OCI-LY7 (cell line): Measurements from ENCODE around the gene EDNRA. TPM values are rescaled to one million over a fixed set of nuclear protein-coding genes. Genes with fewer than 3 reads are reported as not detected.
A peak's percentile ranks its signal among the peaks of the same experiment; 100 is the strongest.

Experiments
- BruUV-seq: library from RNA; stranded (reverse); fragments of 400-500 nt; replicated peaks from 2 replicates; lab custom pipeline; 2021; lab: Mats Ljungman, UMichigan
- CTCF ChIA-PET: fragments of 300-600 bp; sonication (Branson Sonifier 250); formaldehyde crosslinking; loops from one replicate; lab custom pipeline; 2022; ENCODE audit warnings: antibody characterized with exemption; ENCODE audit not compliant: unreplicated experiment; lab: Charles Lee
- POLR2A ChIA-PET: fragments of 300-600 bp; sonication (Branson Sonifier 250); formaldehyde crosslinking; loops from one replicate; lab custom pipeline; 2022; ENCODE audit warnings: antibody characterized with exemption; lab: Charles Lee
- DNase-seq: peaks from one replicate; pipeline ENCODE4 v3.0.0-alpha.2; 2015; ENCODE audit warnings: low spot score
- H2AFZ ChIP-seq: fragments of 200-600 bp; sonication (generic), shearing (Covaris generic); 2 replicates; pipeline ENCODE4 v1.6.1; 2014; ENCODE audit warnings: mild to moderate bottlenecking, antibody characterized with exemption, low read length, moderate library complexity
- H3K27ac ChIP-seq: fragments of 200-600 bp; sonication (generic); 2 replicates; pipeline ENCODE4 v1.5.1; 2014; ENCODE audit warnings: mixed run types, low read depth, mild to moderate bottlenecking, moderate library complexity, low read length, inconsistent platforms; ENCODE audit not compliant: poor library complexity, severe bottlenecking
- H3K36me3 ChIP-seq: fragments of 200-600 bp; sonication (generic); 2 replicates; pipeline ENCODE4 v1.6.1; 2014; ENCODE audit warnings: mild to moderate bottlenecking, antibody characterized with exemption, low read length, moderate library complexity, mixed read lengths; ENCODE audit not compliant: insufficient read depth
- H3K4me1 ChIP-seq: fragments of 200-600 bp; sonication (generic); 2 replicates; pipeline ENCODE4 v1.5.1; 2014; ENCODE audit warnings: mild to moderate bottlenecking, low read length; ENCODE audit not compliant: insufficient read depth, poor library complexity, severe bottlenecking
- H3K4me2 ChIP-seq: fragments of 200-600 bp; sonication (generic); 2 replicates; pipeline ENCODE4 v1.6.1; 2014; ENCODE audit warnings: mild to moderate bottlenecking, low read length
- H3K4me3 ChIP-seq: fragments of 200-600 bp; sonication (generic); 2 replicates; pipeline ENCODE4 v1.5.1; 2014; ENCODE audit warnings: mild to moderate bottlenecking, low read depth, low read length; ENCODE audit not compliant: poor library complexity, severe bottlenecking
- H3K79me2 ChIP-seq: fragments of 200-600 bp; sonication (generic); 2 replicates; pipeline ENCODE4 v1.6.1; 2016; ENCODE audit warnings: low read depth, mild to moderate bottlenecking, low read length, moderate library complexity, mixed read lengths; ENCODE audit not compliant: insufficient read depth
- H3K9me2 ChIP-seq: fragments of 200-600 bp; sonication (generic); 2 replicates; pipeline ENCODE4 v1.6.1; 2016; ENCODE audit warnings: mild to moderate bottlenecking, low read length, mixed read lengths; ENCODE audit not compliant: insufficient read depth
- H3K9me3 ChIP-seq: fragments of 200-600 bp; sonication (generic); 2 replicates; pipeline ENCODE4 v1.6.1; 2014; ENCODE audit warnings: mild to moderate bottlenecking, mixed run types, low read length, mixed read lengths
- H4K20me1 ChIP-seq: fragments of 200-600 bp; sonication (generic); 2 replicates; pipeline ENCODE4 v1.6.1; 2014; ENCODE audit warnings: mild to moderate bottlenecking, antibody characterized with exemption, low read length, moderate library complexity, mixed read lengths; ENCODE audit not compliant: insufficient read depth
- CTCF ChIP-seq: fragments of 200-600 bp; sonication (generic); conservative IDR thresholded peaks from 2 replicates; pipeline ENCODE4 v1.5.1; 2014; ENCODE audit warnings: mild to moderate bottlenecking, antibody characterized with exemption, low read length, moderate library complexity, mixed read lengths
- EZH2phosphoT487 ChIP-seq: fragments of 200-600 bp; sonication (generic); IDR thresholded peaks from 2 replicates; pipeline ENCODE4 v1.6.1; 2018; ENCODE audit warnings: low read depth, borderline replicate concordance, mild to moderate bottlenecking, mixed run types, antibody characterized with exemption, low read length, moderate library complexity, mixed read lengths
- intact Hi-C: fragments of 100-400 bp; cut with micrococcal nuclease; formaldehyde crosslinking; loops from one replicate; pipeline ENCODE4 v1.10.0; 2022; ENCODE audit not compliant: unreplicated experiment
- total RNA-seq, 2 experiments: library from RNA; depleted of rRNA in 1 of 2; stranded (reverse); fragments of >200 nt in 1 of 2; shearing (Covaris generic) in 1 of 2; gene quantifications; 2 replicates each; pipeline ENCODE4 v1.2.3, GENCODE V29; 2014 to 2022

Gene EDNRA
- total RNA-seq, 2 experiments from 2014 or later = not detected

- ChIA-PET CTCF (interaction anchor here (0.9 kb wide), 1 partner anchor 8 kb away, joined by 3 read pairs; no protein-coding TSS in a partner anchor), POLR2A (no interaction called here)
- no TSS peak for BruUV-seq
- Histone ChIP-seq H2AFZ (no peak overlapping the region), H3K9me2 (no peaks in the 10 kb centered on the region), H3K9me3 (no peaks in the 10 kb centered on the region), H3K4me1 (no peaks in the 10 kb centered on the region), H3K4me3 (no peak overlapping the region), H3K27ac (no peak overlapping the region), H4K20me1 (no peaks in the 10 kb centered on the region), H3K79me2 (no peaks in the 10 kb centered on the region), H3K4me2 (no peak overlapping the region), H3K36me3 (no peaks in the 10 kb centered on the region)
- intact Hi-C loops = loop anchor here (2.0 to 5.0 kb wide), 2 partner anchors 71 to 349 kb away; no protein-coding TSS in a partner anchor
- TF ChIP-seq CTCF (no peak), EZH2phosphoT487 (no peak)
- DNase-seq = no peak
Measured at GRCh38 chr4:147518086-147518485, 37.2 kb downstream of the EDNRA start.

DNA sequence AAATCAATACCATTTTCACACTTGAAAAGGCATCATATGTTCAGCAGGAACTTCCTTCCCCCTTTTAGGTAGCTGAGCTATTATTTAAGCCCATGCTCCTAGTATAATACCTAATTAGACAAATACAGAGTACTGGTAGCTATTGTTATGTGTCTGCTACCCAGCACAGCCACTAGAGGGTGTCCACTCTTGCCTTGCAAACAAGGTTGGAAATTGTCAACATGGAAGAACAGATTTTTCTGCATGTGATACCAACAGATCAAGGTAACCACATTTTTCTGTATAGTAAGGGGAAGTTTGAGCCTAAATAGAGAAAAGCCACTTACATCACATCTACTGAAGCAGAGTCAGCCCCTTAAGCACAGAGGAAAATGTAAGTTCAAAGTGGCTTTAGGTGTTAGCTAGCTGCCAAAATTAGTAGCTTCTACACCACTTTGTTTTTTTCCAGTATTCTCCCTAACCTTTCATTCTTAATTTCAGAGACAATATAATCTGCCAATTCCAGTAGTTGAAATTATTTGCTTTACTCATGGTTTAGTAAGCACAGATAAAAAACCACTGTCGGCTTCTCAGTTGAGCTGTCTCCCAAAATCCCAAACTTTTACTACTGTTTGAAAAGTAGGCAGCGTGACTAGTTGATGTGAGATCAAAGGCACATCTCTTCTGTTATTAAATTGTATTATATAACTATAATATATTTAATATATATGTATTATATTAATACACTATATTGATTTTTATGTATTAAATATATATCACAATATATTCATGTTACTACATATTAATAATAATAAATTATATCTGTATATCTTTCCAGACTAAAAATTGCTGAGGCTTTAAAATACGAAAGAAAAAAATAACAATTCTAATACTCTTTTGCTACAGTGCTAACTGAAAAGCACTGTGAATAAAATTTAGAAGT lies 38.2 kb downstream of the EDNRA start:
- intact Hi-C loops = loop anchor here (2.0 to 5.0 kb wide), 2 partner anchors 70 to 348 kb away; no protein-coding TSS in a partner anchor
- ChIA-PET POLR2A (interaction anchor here (1.1 kb wide), 1 partner anchor 8 kb away, joined by 3 read pairs; no protein-coding TSS in a partner anchor), CTCF (interaction anchor here (0.9 kb wide), 1 partner anchor 9 kb away, joined by 3 read pairs; no protein-coding TSS in a partner anchor)
- H2AFZ ChIP-seq = no peak overlapping the region
- H3K4me3 ChIP-seq = no peak overlapping the region
- H3K9me3 ChIP-seq = no peaks in the 10 kb centered on the region
- no peaks in the 10 kb centered on the region for H3K36me3 ChIP-seq
- H3K79me2 ChIP-seq = no peaks in the 10 kb centered on the region
- TF ChIP-seq EZH2phosphoT487 (no peak), CTCF (peak; percentile 92)
- BruUV-seq = no TSS peak
- no peaks in the 10 kb centered on the region for H4K20me1 ChIP-seq
- DNase-seq = peak; percentile 59
- H3K9me2 ChIP-seq = no peaks in the 10 kb centered on the region
- no peaks in the 10 kb centered on the region for H3K4me1 ChIP-seq
- no peak overlapping the region for H3K4me2 ChIP-seq
- no peak overlapping the region for H3K27ac ChIP-seq
